Esophagus squamous epithelium (tissue), 4 donors: ENCODE results near the gene FAM186B.

Experiments
- CTCF ChIP-seq, 6 experiments: fragments of 450-650 bp in 4 of 6; fragments of 200-600 bp in 2 of 6; sonication (generic) in 2 of 6; IDR thresholded peaks; one replicate each; pipeline ENCODE4 v1.5.1; 2016 to 2019; ENCODE audit warnings: antibody characterized with exemption in 6 of 6, mild to moderate bottlenecking in 4 of 6, moderate library complexity in 4 of 6
- POLR2A ChIP-seq, 4 donors: fragments of 450-650 bp; IDR thresholded peaks; one replicate each; pipeline ENCODE4 v1.6.1; 2017; ENCODE audit warnings: antibody characterized with exemption in 4 of 4, mild to moderate bottlenecking in 4 of 4, moderate library complexity in 3 of 4

- TF ChIP-seq CTCF (IDR thresholded peaks at IDR 0.05), result no peak
- no peak for TF ChIP-seq POLR2A (IDR thresholded peaks at IDR 0.05)
These were observed 59.6 kb downstream of the FAM186B start for GRCh38 chr12:49545815-49546214.
